Neural cell (in vitro differentiated cells): ENCODE results near the gene NCK1. TPM values are rescaled to one million over a fixed set of nuclear protein-coding genes. Genes with fewer than 3 reads are reported as not detected.

Source experiments
- H2AFZ ChIP-seq: fragments of 200-600, 300-800 bp; sonication (generic), shearing (Covaris generic); 2 replicates; pipeline ENCODE4 v1.6.0; 2014; ENCODE audit warnings: low read depth, mild to moderate bottlenecking, antibody characterized with exemption, low read length, moderate library complexity
- H3F3A ChIP-seq: fragments of 200-600 bp; shearing (Covaris generic); 2 replicates; pipeline ENCODE4 v1.6.1; 2016; ENCODE audit warnings: mild to moderate bottlenecking, moderate library complexity, mixed read lengths, antibody characterized with exemption, low read length; ENCODE audit not compliant: insufficient read depth, poor library complexity, severe bottlenecking
- H3K27ac ChIP-seq: fragments of 200-600, 300-800 bp; sonication (generic), shearing (Covaris generic); 2 replicates; pipeline ENCODE4 v1.5.1; 2014; ENCODE audit warnings: mild to moderate bottlenecking, low read length, moderate library complexity
- H3K27me3 ChIP-seq: fragments of 300-800, 200-600 bp; sonication (generic), shearing (Covaris generic); 2 replicates; pipeline ENCODE4 v1.6.0; 2014; ENCODE audit warnings: mild to moderate bottlenecking, low read depth, low read length, moderate library complexity; ENCODE audit not compliant: insufficient read depth
- H3K36me3 ChIP-seq: fragments of 300-800, 200-600 bp; sonication (generic), shearing (Covaris generic); 2 replicates; pipeline ENCODE4 v1.5.1; 2014; ENCODE audit warnings: mild to moderate bottlenecking, antibody characterized with exemption, low read length, moderate library complexity; ENCODE audit not compliant: insufficient read depth
- H3K4me2 ChIP-seq: fragments of 300-800, 200-600 bp; sonication (generic), shearing (Covaris generic); 2 replicates; pipeline ENCODE4 v1.6.0; 2014; ENCODE audit warnings: mild to moderate bottlenecking, low read length
- H3K4me3 ChIP-seq: fragments of 300-800, 200-600 bp; sonication (generic), shearing (Covaris generic); 2 replicates; pipeline ENCODE4 v1.5.1; 2014; ENCODE audit warnings: mild to moderate bottlenecking, low read length, moderate library complexity
- H3K79me2 ChIP-seq: fragments of 200-600 bp; shearing (Covaris generic); replicated peaks from 2 replicates; pipeline ENCODE4 v1.6.0; 2014; ENCODE audit warnings: mild to moderate bottlenecking, low read length, moderate library complexity; ENCODE audit not compliant: insufficient read depth
- H3K9ac ChIP-seq: fragments of 300-800, 200-600 bp; sonication (generic), shearing (Covaris generic); 2 replicates; pipeline ENCODE4 v1.6.1; 2016; ENCODE audit warnings: mild to moderate bottlenecking, low read length, mixed read lengths
- H3K9me2 ChIP-seq: fragments of 200-600 bp; shearing (Covaris generic); 2 replicates; pipeline ENCODE4 v1.6.1; 2016; ENCODE audit warnings: mild to moderate bottlenecking, low read length, mixed read lengths; ENCODE audit not compliant: insufficient read depth
- H3K9me3 ChIP-seq: fragments of 200-600, 300-800 bp; sonication (generic), shearing (Covaris generic); 2 replicates; pipeline ENCODE4 v1.6.1; 2016; ENCODE audit warnings: mild to moderate bottlenecking, mixed run types, low read length, moderate library complexity, mixed read lengths
- H4K20me1 ChIP-seq: fragments of 200-600 bp; shearing (Covaris generic); 2 replicates; pipeline ENCODE4 v1.6.1; 2016; ENCODE audit warnings: mild to moderate bottlenecking, mixed run types; ENCODE audit not compliant: insufficient read depth
- CTCF ChIP-seq: fragments of 450-650 bp; IDR thresholded peaks from 2 replicates; pipeline ENCODE4 v1.5.1; 2014; ENCODE audit warnings: antibody characterized with exemption, mild to moderate bottlenecking, moderate library complexity; ENCODE audit not compliant: poor library complexity, severe bottlenecking
- EP300 ChIP-seq: fragments of 450-650 bp; conservative IDR thresholded peaks from 2 replicates; pipeline ENCODE4 v1.6.1; 2014; ENCODE audit warnings: antibody characterized with exemption, mild to moderate bottlenecking, moderate library complexity; ENCODE audit not compliant: poor library complexity, severe bottlenecking
- EZH2 ChIP-seq: fragments of 200-600, 300-800 bp; shearing (Covaris generic), sonication (generic); IDR thresholded peaks from 2 replicates; pipeline ENCODE4 v1.6.1; 2014; ENCODE audit warnings: antibody characterized with exemption, low read length, borderline replicate concordance, mild to moderate bottlenecking; ENCODE audit not compliant: insufficient read depth, poor library complexity, severe bottlenecking
- MXI1 ChIP-seq: fragments of 450-650 bp; conservative IDR thresholded peaks from 2 replicates; pipeline ENCODE4 v1.6.1; 2014; ENCODE audit warnings: antibody characterized with exemption, mild to moderate bottlenecking; ENCODE audit not compliant: poor library complexity, severe bottlenecking
- POLR2AphosphoS5 ChIP-seq: IDR thresholded peaks from 2 replicates; pipeline ENCODE4 v1.6.1; 2012
- RAD21 ChIP-seq: fragments of 450-650 bp; conservative IDR thresholded peaks from 2 replicates; pipeline ENCODE4 v1.6.1; 2014; ENCODE audit warnings: antibody characterized with exemption, mild to moderate bottlenecking, moderate library complexity
- REST ChIP-seq: IDR thresholded peaks from 2 replicates; pipeline ENCODE4 v1.6.1; 2012; ENCODE audit warnings: borderline replicate concordance
- SMC3 ChIP-seq: fragments of 450-650 bp; conservative IDR thresholded peaks from 2 replicates; pipeline ENCODE4 v1.6.1; 2014; ENCODE audit warnings: antibody characterized with exemption, mild to moderate bottlenecking, moderate library complexity; ENCODE audit not compliant: poor library complexity
- TAF1 ChIP-seq: IDR thresholded peaks from 2 replicates; pipeline ENCODE4 v1.6.1; 2012; ENCODE audit warnings: low read depth
- polyA plus RNA-seq: library from polyadenylated mRNA; depleted of rRNA; stranded (reverse); fragments of >200 nt; gene quantifications from 2 replicates; pipeline ENCODE4 v1.2.3, GENCODE V29; 2014

Gene NCK1
- polyA plus RNA-seq, 1 donor from 2014 or later = 21.5 TPM

GRCh38 chr3:136852180-136852579 lies 9.8 kb upstream of the NCK1 start:
- Histone ChIP-seq H3K4me3 (no peak overlapping the region), H2AFZ (no peak overlapping the region), H3K27me3 (no peaks in the 10 kb centered on the region), H4K20me1 (no peaks in the 10 kb centered on the region), H3K4me2 (no peak overlapping the region), H3K79me2 (no peaks in the 10 kb centered on the region), H3K27ac (no peak overlapping the region), H3K9me3 (peaks cover 3% of the 10 kb centered on the region), H3K9me2 (no peaks in the 10 kb centered on the region), H3K9ac (no peak overlapping the region), H3F3A (no peaks in the 10 kb centered on the region), H3K36me3 (peaks cover 6% of the 10 kb centered on the region)
- no peak for TF ChIP-seq REST
- no peak for TF ChIP-seq CTCF
- no peak for TF ChIP-seq SMC3
- TF ChIP-seq EP300 = no peak
- TF ChIP-seq TAF1 = no peak
- no peak for TF ChIP-seq POLR2AphosphoS5
- TF ChIP-seq EZH2 = no peak
- TF ChIP-seq MXI1 = no peak
- TF ChIP-seq RAD21 = no peak

- H3F3A ChIP-seq = no peaks in the 10 kb centered on the region
- H3K79me2 ChIP-seq = peaks cover 10% of the 10 kb centered on the region
- no peaks in the 10 kb centered on the region for H3K27me3 ChIP-seq
- H2AFZ ChIP-seq = no peak overlapping the region
- H3K27ac ChIP-seq = no peak overlapping the region
- H3K4me3 ChIP-seq = no peak overlapping the region
- H3K9me3 ChIP-seq = peaks cover 3% of the 10 kb centered on the region
- TF ChIP-seq EP300 = no peak
- TF ChIP-seq CTCF = no peak
- no peak for TF ChIP-seq POLR2AphosphoS5
- TF ChIP-seq EZH2 = no peak
- no peak for TF ChIP-seq MXI1
- no peak for TF ChIP-seq SMC3
- TF ChIP-seq RAD21 = no peak
- TF ChIP-seq REST = no peak
- no peak for TF ChIP-seq TAF1
- no peak overlapping the region for H3K9ac ChIP-seq
- no peaks in the 10 kb centered on the region for H4K20me1 ChIP-seq
- peaks cover 6% of the 10 kb centered on the region for H3K36me3 ChIP-seq
- no peak overlapping the region for H3K4me2 ChIP-seq
- no peaks in the 10 kb centered on the region for H3K9me2 ChIP-seq
Observed at GRCh38 chr3:136856665-136857064, 5.3 kb upstream of the NCK1 start.
